Glomerular endothelial cell (primary cell): ENCODE measurements around the gene AIP. TPM values are rescaled to one million over a fixed set of nuclear protein-coding genes. Genes with fewer than 3 reads are reported as not detected.

Experiments
- DNase-seq: peaks from one replicate; pipeline ENCODE4 v3.0.0-alpha.2; 2011; ENCODE audit warnings: low read depth, low spot score; ENCODE audit errors: extremely low read depth
- total RNA-seq: library from RNA; depleted of rRNA; stranded (reverse); fragments of >200 nt; gene quantifications from 2 replicates; pipeline ENCODE4 v1.2.3, GENCODE V29; 2015

Gene AIP
- total RNA-seq, 1 donor from 2014 or later, result 51.9 TPM

GRCh38 chr11:67525275-67525976 lies 42.6 kb downstream of the AIP start:
- DNase-seq, result no peak

- DNase-seq, result no peak
These were observed 45.5 kb downstream of the AIP start for GRCh38 chr11:67528376-67528775.

- no peak for DNase-seq
These were observed 47.4 kb downstream of the AIP start for GRCh38 chr11:67530282-67530592.

- no peak for DNase-seq
These were observed 50.1 kb downstream of the AIP start for GRCh38 chr11:67532889-67533288.

GRCh38 chr11:67534070-67534679 lies 51.3 kb downstream of the AIP start:
- no peak for DNase-seq

GRCh38 chr11:67535561-67535960 lies 52.7 kb downstream of the AIP start:
- DNase-seq, result no peak

- no peak for DNase-seq
These were observed 55.5 kb downstream of the AIP start for GRCh38 chr11:67538306-67538705.

- no peak for DNase-seq
These were observed 56.1 kb downstream of the AIP start for GRCh38 chr11:67538823-67539505.

- DNase-seq, result no peak
These were observed 56.7 kb downstream of the AIP start for GRCh38 chr11:67539550-67539949.

Other genes with a start within 250 kb of the AIP start
- 45.8 and 72.7 TPM in 2 replicates for gene GRK2, start 216.6 kb upstream of the AIP start, total RNA-seq
- gene ANKRD13D, start 193.7 kb upstream of the AIP start, total RNA-seq, result 27.9 and 44.2 TPM in 2 replicates
- gene SSH3, start 179.5 kb upstream of the AIP start, total RNA-seq, result 16.7 and 19.2 TPM in 2 replicates
- 120 and 151 TPM in 2 replicates for gene POLD4, start 129.5 kb upstream of the AIP start, total RNA-seq
- gene CLCF1, start 109.4 kb upstream of the AIP start, total RNA-seq, result 6.2 and 6.9 TPM in 2 replicates
- 7.3 and 8.7 TPM in 2 replicates for gene RAD9A, start 91.0 kb upstream of the AIP start, total RNA-seq
- 218 and 230 TPM in 2 replicates for gene PPP1CA, start 81.2 kb upstream of the AIP start, total RNA-seq
- 0.23 TPM in 1 of 2 replicates, not detected in the other for gene TBC1D10C, start 78.9 kb upstream of the AIP start, total RNA-seq
- 0.10 and 0.18 TPM in 2 replicates for gene CARNS1, start 67.3 kb upstream of the AIP start, total RNA-seq
- 39.4 and 39.9 TPM in 2 replicates for gene RPS6KB2, start 54.5 kb upstream of the AIP start, total RNA-seq
- 2.2 TPM in 1 of 2 replicates, not detected in the other for gene PTPRCAP, start 45.3 kb upstream of the AIP start, total RNA-seq
- gene CORO1B, start 39.5 kb upstream of the AIP start, total RNA-seq, result 143 and 144 TPM in 2 replicates
- gene GPR152, start 30.3 kb upstream of the AIP start, total RNA-seq, result not detected in 2 replicates
- 1.3 and 1.7 TPM in 2 replicates for gene CABP4, start 27.7 kb upstream of the AIP start, total RNA-seq
- gene TMEM134, start 13.8 kb upstream of the AIP start, total RNA-seq, result 32.9 and 88.6 TPM in 2 replicates
- 18.7 and 64.1 TPM in 2 replicates for gene PITPNM1, start 22.3 kb downstream of the AIP start, total RNA-seq
- 71.9 and 77.3 TPM in 2 replicates for gene CDK2AP2, start 25.1 kb downstream of the AIP start, total RNA-seq
- gene CABP2, start 40.4 kb downstream of the AIP start, total RNA-seq, result not detected in 2 replicates
- gene GSTP1, start 100.8 kb downstream of the AIP start, total RNA-seq, result 1,181 and 1,195 TPM in 2 replicates
- 180 and 184 TPM in 2 replicates for gene NDUFV1, start 123.9 kb downstream of the AIP start, total RNA-seq
- gene NUDT8, start 146.9 kb downstream of the AIP start, total RNA-seq, result 7.4 and 10.1 TPM in 2 replicates
- not detected in 2 replicates for gene TBX10, start 156.7 kb downstream of the AIP start, total RNA-seq
- not detected in 2 replicates for gene ACY3, start 167.7 kb downstream of the AIP start, total RNA-seq
- gene ALDH3B2, start 191.6 kb downstream of the AIP start, total RNA-seq, result not detected in 2 replicates